Measurements from ENCODE around the gene MCF2L.
"Not testable (repeated sequence)": the region's sequence is repeated elsewhere in the genome, so short reads cannot be mapped to it uniquely, and the experiment has no call there.

The MCF2L gene

GRCh38 chr13:113053801-113054604 lies 85.0 kb downstream of the MCF2L start:
- no peak for DNase-seq

GRCh38 chr13:113057084-113057483 lies 88.1 kb downstream of the MCF2L start:
- DNase-seq: no peak

GRCh38 chr13:113057559-113057958 lies 88.5 kb downstream of the MCF2L start:
- not testable (repeated sequence) for DNase-seq

GRCh38 chr13:113058129-113058987 lies 89.3 kb downstream of the MCF2L start:
- no peak for DNase-seq

- DNase-seq: no peak
These were observed 90.2 kb downstream of the MCF2L start for GRCh38 chr13:113058988-113059850.

- DNase-seq: no peak
These were observed 90.9 kb downstream of the MCF2L start for GRCh38 chr13:113059891-113060290.

- no peak for DNase-seq
These were observed 91.7 kb downstream of the MCF2L start for GRCh38 chr13:113060557-113061270.

- DNase-seq: no peak
These were observed 92.2 kb downstream of the MCF2L start for GRCh38 chr13:113061271-113061625.

- DNase-seq: no peak
These were observed 92.9 kb downstream of the MCF2L start for GRCh38 chr13:113061796-113062425.

- DNase-seq: no peak
These were observed 93.7 kb downstream of the MCF2L start for GRCh38 chr13:113062691-113063090.

GRCh38 chr13:113063091-113063491 lies 94.1 kb downstream of the MCF2L start:
- DNase-seq: no peak

GRCh38 chr13:113064000-113064533 lies 95.1 kb downstream of the MCF2L start:
- no peak for DNase-seq

GRCh38 chr13:113064534-113065405 lies 95.8 kb downstream of the MCF2L start:
- no peak for DNase-seq

- DNase-seq: no peak
These were observed 96.6 kb downstream of the MCF2L start for GRCh38 chr13:113065406-113066141.

- no peak for DNase-seq
These were observed 97.1 kb downstream of the MCF2L start for GRCh38 chr13:113066142-113066455.

GRCh38 chr13:113066746-113067145 lies 97.7 kb downstream of the MCF2L start:
- DNase-seq: no peak

- DNase-seq: no peak
These were observed 101.1 kb downstream of the MCF2L start for GRCh38 chr13:113069861-113070805.

- no peak for DNase-seq
These were observed 101.8 kb downstream of the MCF2L start for GRCh38 chr13:113070855-113071254.

GRCh38 chr13:113072376-113072775 lies 103.4 kb downstream of the MCF2L start:
- DNase-seq: no peak

Data from bone marrow (tissue), 2 donors.